Transverse colon (tissue), 4 donors: Measurements from ENCODE around the gene PIGU. TPM values are rescaled to one million over a fixed set of nuclear protein-coding genes. Genes with fewer than 3 reads are reported as not detected.

Source experiments
- DNase-seq: peaks from one replicate; pipeline ENCODE4 v3.0.0-alpha.2; 2019
- H3K27ac ChIP-seq, 4 donors: fragments of 200-600 bp; sonication (generic); 2 replicates each; pipeline ENCODE4 v1.5.1; 2016 to 2018; ENCODE audit warnings: inconsistent platforms in 4 of 4
- H3K27me3 ChIP-seq: fragments of 200-600 bp; sonication (generic); 2 replicates; pipeline ENCODE4 v1.5.1; 2017; ENCODE audit warnings: inconsistent platforms
- H3K36me3 ChIP-seq, 4 donors: fragments of 200-600 bp; sonication (generic); 2 replicates each; pipeline ENCODE4 v1.5.1; 2017 to 2019; ENCODE audit warnings: inconsistent platforms in 4 of 4
- H3K4me1 ChIP-seq, 4 donors: fragments of 200-600 bp; sonication (generic); 2 replicates each; pipeline ENCODE4 v1.5.1; 2017 to 2020; ENCODE audit warnings: inconsistent platforms in 4 of 4
- H3K4me3 ChIP-seq, 4 donors: fragments of 200-600 bp; sonication (generic); 1 replicate in 1 of 4; 2 replicates in 3 of 4; pipeline versions ENCODE4 v1.5.1 to v1.6.1; 2017 to 2019; ENCODE audit warnings: inconsistent platforms in 4 of 4
- H3K9me3 ChIP-seq, 2 donors: fragments of 200-600 bp; sonication (generic); 2 replicates each; pipeline ENCODE4 v1.5.1; 2017 to 2019; ENCODE audit warnings: inconsistent platforms in 2 of 2
- CTCF ChIP-seq, 5 experiments: fragments of 200-600 bp in 3 of 5; fragments of 450-650 bp in 2 of 5; sonication (generic) in 3 of 5; IDR thresholded peaks; 1 replicate in 2 of 5; 2 replicates in 3 of 5; pipeline ENCODE4 v1.5.1; 2016 to 2017; ENCODE audit warnings: antibody characterized with exemption in 5 of 5, inconsistent platforms in 3 of 5, mild to moderate bottlenecking in 2 of 5, moderate library complexity in 1 of 5
- EP300 ChIP-seq: sonication (generic); formaldehyde crosslinking; IDR thresholded peaks from one replicate; pipeline ENCODE4 v1.6.1; 2017; ENCODE audit warnings: antibody characterized with exemption, low read depth
- POLR2A ChIP-seq: fragments of 450-650 bp; IDR thresholded peaks from one replicate; pipeline ENCODE4 v1.6.1; 2016; ENCODE audit warnings: antibody characterized with exemption, mild to moderate bottlenecking, moderate library complexity
- POLR2AphosphoS5 ChIP-seq, 3 donors: sonication (generic); formaldehyde crosslinking; IDR thresholded peaks; one replicate each; pipeline ENCODE4 v1.6.1; 2016; ENCODE audit warnings: antibody characterized with exemption in 3 of 3
- WGBS, 2 donors: methylation state at CpG; one replicate each; pipeline ENCODE4 v1.1.5; 2018; ENCODE audit warnings: low coverage in 1 of 2; 5-methylcytosine and 5-hydroxymethylcytosine counted together
- in situ Hi-C, 4 donors: fragments of 200-750 bp; cut with MboI; loops; one replicate each; pipeline versions ENCODE4 v1.15.0 to v1.15.1; 2017; ENCODE audit warnings: low sequenced_read_pairs in 3 of 4, low pct_ligation_motif_present in 1 of 4, low pct_unique_long_range_greater_than_20kb in 1 of 4
- intact Hi-C: fragments of 100-400 bp; cut with DNase I; formaldehyde crosslinking; loops from one replicate; pipeline ENCODE4 v1.15.1; 2023; ENCODE audit warnings: low total_unique reads
- total RNA-seq, 4 donors: library from RNA; depleted of rRNA; stranded (reverse); fragments of >200 nt; gene quantifications; one replicate each; pipeline ENCODE4 v1.1.0, GENCODE V29; 2016

The PIGU gene
- total RNA-seq, 4 donors from 2014 or later = 4.1 to 28.7 (median 16.8) TPM

- Histone ChIP-seq H3K27ac (no peak overlapping the region), H3K9me3 (no peaks in the 10 kb centered on the region), H3K4me3 (no peak overlapping the region), H3K27me3 (no peaks in the 10 kb centered on the region), H3K4me1 (peaks cover 0 to 2% (median 0%) of the 10 kb centered on the region in 4 donors), H3K36me3 (no peaks in the 10 kb centered on the region)
- in situ Hi-C loops = no loop called here
- TF ChIP-seq CTCF (IDR thresholded peaks at IDR 0.05) = no peak
- TF ChIP-seq POLR2AphosphoS5 (IDR thresholded peaks at IDR 0.05) = no peak
- no peak for TF ChIP-seq POLR2A
- no peak for TF ChIP-seq EP300
- intact Hi-C loops = loop anchor here (5.0 kb wide), 1 partner anchor 1813 kb away; no protein-coding TSS in a partner anchor
- 83% methylated on average over 2 of the region's 2 CpGs; no CpG with 5 or more reads in 1 of the 2 donors for WGBS, 2 donors
- DNase-seq = no peak
Observed at GRCh38 chr20:34689486-34689885, 12.6 kb upstream of the PIGU start.

- H3K9me3 ChIP-seq = no peaks in the 10 kb centered on the region
- WGBS, 2 donors = 80 to 92% methylated on average over 2 to 3 of the region's 3 CpGs
- DNase-seq = no peak
- intact Hi-C loops = no loop called here
- in situ Hi-C loops = no loop called here
- peaks cover 0 to 6% (median 0%) of the 10 kb centered on the region in 4 donors for H3K4me1 ChIP-seq
- no peaks in the 10 kb centered on the region for H3K36me3 ChIP-seq
- H3K27me3 ChIP-seq = no peaks in the 10 kb centered on the region
- no peak for TF ChIP-seq POLR2AphosphoS5 (IDR thresholded peaks at IDR 0.05)
- no peak for TF ChIP-seq EP300
- no peak for TF ChIP-seq POLR2A
- no peak for TF ChIP-seq CTCF (IDR thresholded peaks at IDR 0.05)
- H3K27ac ChIP-seq = no peak overlapping the region
- no peak overlapping the region for H3K4me3 ChIP-seq
Observed at GRCh38 chr20:34683667-34684066, 6.8 kb upstream of the PIGU start.

- peaks cover 4 to 19% (median 11%) of the 10 kb centered on the region in 4 donors for H3K4me1 ChIP-seq
- no peaks in the 10 kb centered on the region for H3K9me3 ChIP-seq
- DNase-seq = no peak
- H3K27ac ChIP-seq = no peak overlapping the region
- no peaks in the 10 kb centered on the region for H3K36me3 ChIP-seq
- intact Hi-C loops (no loop called here), in situ Hi-C loops (no loop called here)
- TF ChIP-seq POLR2AphosphoS5 (IDR thresholded peaks at IDR 0.05) (no peak), POLR2A (no peak), CTCF (IDR thresholded peaks at IDR 0.05) (no peak), EP300 (no peak)
- H3K27me3 ChIP-seq = no peaks in the 10 kb centered on the region
- H3K4me3 ChIP-seq = no peak overlapping the region
Observed at GRCh38 chr20:34680586-34681175, 3.8 kb upstream of the PIGU start.

- Histone ChIP-seq H3K4me3 (peak overlapping the region; percentile 56 to 90 (median 74)), H3K27ac (peak overlapping the region; percentile 77 to 92 (median 84)), H3K9me3 (no peaks in the 10 kb centered on the region), H3K4me1 (peaks cover 5 to 20% (median 14%) of the 10 kb centered on the region in 4 donors), H3K27me3 (no peaks in the 10 kb centered on the region), H3K36me3 (no peaks in the 10 kb centered on the region)
- intact Hi-C loops (no loop called here), in situ Hi-C loops (no loop called here)
- TF ChIP-seq POLR2A (no peak), CTCF (IDR thresholded peaks at IDR 0.05) (no peak), POLR2AphosphoS5 (IDR thresholded peaks at IDR 0.05) (no peak), EP300 (no peak)
- no peak for DNase-seq
- 0 to 2% methylated on average over 6 to 14 of the region's 14 CpGs for WGBS, 2 donors
Observed at GRCh38 chr20:34675993-34676641, 775 bp downstream of the PIGU start.
